ENCODE results near the gene USP5.

DNA sequence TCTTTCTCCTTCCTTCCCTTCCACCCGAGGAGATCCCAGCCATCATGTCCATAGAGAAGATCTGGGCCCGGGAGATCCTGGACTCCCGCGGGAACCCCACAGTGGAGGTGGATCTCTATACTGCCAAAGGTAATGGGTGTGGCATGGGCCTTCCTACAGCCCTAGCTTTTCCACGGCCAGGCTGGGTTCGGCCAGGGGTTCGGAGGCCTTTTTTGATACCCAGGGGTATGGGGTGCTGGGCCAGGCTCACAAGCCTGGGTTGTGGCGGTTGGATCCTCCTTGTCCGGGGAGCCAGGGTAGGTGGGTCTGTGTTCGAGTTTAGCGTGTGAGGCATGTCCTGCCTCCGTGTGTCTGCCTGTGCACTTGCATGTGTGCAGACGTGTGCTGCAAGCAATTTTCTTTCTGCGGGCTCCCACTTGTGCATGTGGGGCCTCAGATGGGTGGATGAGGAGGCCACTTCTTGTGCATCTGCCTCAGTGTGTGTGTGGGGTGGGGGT lies 63.9 kb downstream of the USP5 start:
- TF ChIP-seq EP300 (IDR thresholded peaks at IDR 0.05) = no peak
- no peak for TF ChIP-seq CTCF (IDR thresholded peaks at IDR 0.05)
- no peak for TF ChIP-seq POLR2A (IDR thresholded peaks at IDR 0.05)
